Endothelial cell of umbilical vein (primary cell): Measurements from ENCODE around the gene SFXN3. TPM values are rescaled to one million over a fixed set of nuclear protein-coding genes. Genes with fewer than 3 reads are reported as not detected.
A peak's percentile ranks its signal among the peaks of the same experiment; 100 is the strongest.

Experiments used
- BruUV-seq: library from RNA; stranded (reverse); fragments of 400-500 nt; replicated peaks from 2 replicates; lab custom pipeline; 2021; lab: Mats Ljungman, UMichigan
- CTCF ChIA-PET: fragments of 300-600, 350-600 bp; sonication (Branson Sonifier 250); formaldehyde crosslinking; loops from one replicate; lab custom pipeline; 2021; ENCODE audit warnings: antibody characterized with exemption, inconsistent platforms; lab: Charles Lee
- POLR2A ChIA-PET: fragments of 300-600, 350-600 bp; sonication (Branson Sonifier 250); formaldehyde crosslinking; loops from one replicate; lab custom pipeline; 2021; ENCODE audit warnings: antibody characterized with exemption, inconsistent platforms; lab: Charles Lee
- DNase-seq: peaks from one replicate; pipeline ENCODE4 v3.0.0-alpha.2; 2011; ENCODE audit warnings: low read depth, low spot score
- FAIRE-seq: peaks from 2 replicates; lab custom pipeline; 2011; peaks lifted over from hg19 to GRCh38; lab: Jason Lieb, UNC
- H2AFZ ChIP-seq: 2 replicates; pipeline ENCODE4 v1.6.0; 2012; ENCODE audit warnings: low read depth, low read length, control low read depth, inconsistent platforms
- H3K27ac ChIP-seq: 2 replicates; pipeline ENCODE4 v1.5.1; 2011; ENCODE audit warnings: low read depth, mild to moderate bottlenecking, control low read depth, low read length, moderate library complexity; ENCODE audit not compliant: insufficient read depth
- H3K27me3 ChIP-seq, 2 experiments: 2 replicates each; pipeline versions ENCODE4 v1.6.0 to v1.6.1; 2011; ENCODE audit warnings: low read length in 2 of 2, mixed read lengths in 1 of 2; ENCODE audit not compliant: control insufficient read depth in 2 of 2, insufficient read depth in 2 of 2
- H3K36me3 ChIP-seq, 2 experiments: 2 replicates in 1 of 2; 3 replicates in 1 of 2; pipeline ENCODE4 v1.5.1; 2011; ENCODE audit warnings: low read length in 2 of 2, mild to moderate bottlenecking in 1 of 2, moderate library complexity in 1 of 2; ENCODE audit not compliant: control insufficient read depth in 2 of 2, insufficient read depth in 2 of 2; ENCODE audit errors: extremely low read depth in 1 of 2
- H3K4me1 ChIP-seq: 3 replicates; pipeline ENCODE4 v1.5.1; 2011; ENCODE audit warnings: mild to moderate bottlenecking, low read length; ENCODE audit not compliant: control insufficient read depth, insufficient read depth; ENCODE audit errors: extremely low read depth
- H3K4me2 ChIP-seq: 2 replicates; pipeline ENCODE4 v1.6.1; 2011; ENCODE audit warnings: low read length, control low read depth, mixed read lengths; ENCODE audit not compliant: insufficient read depth
- H3K4me3 ChIP-seq, 3 experiments: fragments of 200-600 bp in 1 of 3; sonication (generic), shearing (Covaris generic) in 1 of 3; replicated peaks in 1 of 3; 2 replicates each; pipeline ENCODE4 v1.5.1; 2011 to 2016; ENCODE audit warnings: control low read depth in 3 of 3, low read length in 3 of 3, mild to moderate bottlenecking in 2 of 3, inconsistent platforms in 1 of 3, low read depth in 1 of 3, moderate library complexity in 1 of 3; ENCODE audit not compliant: insufficient read depth in 1 of 3
- H3K79me2 ChIP-seq: 2 replicates; pipeline ENCODE4 v1.6.0; 2012; ENCODE audit warnings: low read length, inconsistent platforms; ENCODE audit not compliant: control insufficient read depth, insufficient read depth
- H3K9ac ChIP-seq: replicated peaks from 2 replicates; pipeline ENCODE3; 2011; ENCODE audit warnings: low read length, control low read depth; ENCODE audit not compliant: insufficient read depth; ENCODE audit errors: extremely low read depth
- H3K9me1 ChIP-seq: replicated peaks from 3 replicates; pipeline ENCODE4 v1.6.0; 2011; ENCODE audit warnings: mild to moderate bottlenecking, low read length; ENCODE audit not compliant: control insufficient read depth, insufficient read depth; ENCODE audit errors: extremely low read depth
- H3K9me3 ChIP-seq: replicated peaks from 2 replicates; pipeline ENCODE4 v1.5.1; 2012; ENCODE audit warnings: low read length, inconsistent platforms; ENCODE audit not compliant: control insufficient read depth, insufficient read depth
- H4K20me1 ChIP-seq: replicated peaks from 2 replicates; pipeline ENCODE3; 2011; ENCODE audit warnings: mild to moderate bottlenecking, low read length; ENCODE audit not compliant: control insufficient read depth, insufficient read depth; ENCODE audit errors: extremely low read depth
- CTCF ChIP-seq, 2 donors: IDR thresholded peaks; 1 replicate in 1 of 2; 2 replicates in 1 of 2; pipeline ENCODE4 v1.5.1; 2011; ENCODE audit warnings: low read length in 2 of 2, mild to moderate bottlenecking in 2 of 2, moderate library complexity in 2 of 2, control low read depth in 1 of 2, inconsistent platforms in 1 of 2, low read depth in 1 of 2; ENCODE audit not compliant: insufficient read depth in 1 of 2; ENCODE audit errors: extremely low read depth in 1 of 2
- POLR2AphosphoS5 ChIP-seq: IDR thresholded peaks from 2 replicates; pipeline ENCODE4 v1.6.1; 2012; ENCODE audit warnings: low read depth, mild to moderate bottlenecking, control low read depth, low read length, moderate library complexity; ENCODE audit not compliant: insufficient read depth
- dilution Hi-C: fragments of 300-500 bp; cut with MboI; formaldehyde crosslinking; loops from one replicate; pipeline ENCODE4 v1.15.0; 2019; ENCODE audit warnings: low sequenced_read_pairs; ENCODE audit not compliant: extremely low pct_ligation_motif_present
- intact Hi-C: fragments of 100-400 bp; cut with micrococcal nuclease; formaldehyde crosslinking; loops from one replicate; pipeline ENCODE4 v1.10.0; 2022
- polyA plus RNA-seq, 4 experiments: library from polyadenylated mRNA; depleted of rRNA in 3 of 4; stranded (reverse) in 3 of 4; unstranded in 1 of 4; fragments of >200 nt; gene quantifications; 2 replicates each; pipeline versions ENCODE4 v1.2.1 to v1.2.3, GENCODE V29; 2011 to 2012; ENCODE audit warnings: missing spikeins in 1 of 4
- total RNA-seq: library from RNA; stranded (reverse); gene quantifications from 2 replicates; pipeline ENCODE4 v1.2.3, GENCODE V29; 2021

The SFXN3 gene
- total and polyA plus RNA-seq, 2 donors (not counting 3 experiments of a cell fraction or from before 2014, with no cell fraction given), result 83.1 to 117 TPM

GRCh38 chr10:101067356-101068083, 36.5 kb downstream of the SFXN3 start:
- dilution Hi-C loops, result no loop called here

More at GRCh38 chr10:101067356-101068083, 36.5 kb downstream of the SFXN3 start:
- Histone ChIP-seq H3K4me3 (peak overlapping the region; percentile 47 to 60 (median 54)), H3K9me1 (no peaks in the 10 kb centered on the region), H3K27me3 (peaks cover 0 to 1% of the 10 kb centered on the region in 2 experiments), H3K79me2 (no peaks in the 10 kb centered on the region), H4K20me1 (no peaks in the 10 kb centered on the region), H3K9me3 (no peaks in the 10 kb centered on the region), H3K4me2 (peak overlapping the region; percentile 93), H3K9ac (peak overlapping the region; percentile 14), H3K36me3 (no peaks in the 10 kb centered on the region), H3K27ac (no peak overlapping the region), H2AFZ (peak overlapping the region; percentile 82), H3K4me1 (peaks cover 27% of the 10 kb centered on the region)
- FAIRE-seq, result peak; percentile 93
- peak; percentile 85 for DNase-seq
- ChIA-PET POLR2A (no interaction called here), CTCF (interaction anchor here (0.9 to 13.1 kb wide), 14 partner anchors 8 to 74 kb away, joined by 3 to 290 read pairs (median 8); partner anchors contain the start of genes PDZD7 and SFXN3)
- intact Hi-C loops, result loop anchor here (1.0 to 5.0 kb wide), 3 partner anchors 7 to 35 kb away; partner anchors contain the start of genes PDZD7 and SFXN3
- no TSS peak for BruUV-seq
- TF ChIP-seq CTCF (IDR thresholded peaks at IDR 0.05; ENCODE audit: extremely low read depth in 1 of 2, insufficient read depth in 1 of 2, low read depth in 1 of 2, low read length in 2 of 2) (peak; percentile 78 to 80), POLR2AphosphoS5 (no peak)
